Omental fat pad (tissue), 4 donors: ENCODE results near the gene MRPL21. TPM values are rescaled to one million over a fixed set of nuclear protein-coding genes. Genes with fewer than 3 reads are reported as not detected.
"Not testable (repeated sequence)": the region's sequence is repeated elsewhere in the genome, so short reads cannot be mapped to it uniquely, and the experiment has no call there.

Experiments
- ATAC-seq: fragments of 150-250 bp; one replicate; pipeline ENCODE4 v1.9.1; 2016; ENCODE audit warnings: mild to moderate bottlenecking, moderate library complexity; ENCODE audit not compliant: low FRiP score
- DNase-seq: peaks from one replicate; pipeline ENCODE4 v3.0.0-alpha.2; 2019; ENCODE audit warnings: low spot score
- total RNA-seq, 4 donors: library from RNA; depleted of rRNA; stranded (reverse); fragments of >200 nt; gene quantifications; one replicate each; pipeline ENCODE4 v1.1.0, GENCODE V29; 2016
- TF ChIP-seq, protein P1 (sequence below), 3 donors: fragments of 450-650 bp; IDR thresholded peaks; one replicate each; pipeline ENCODE4 v1.5.1; 2016 to 2017; ENCODE audit warnings: antibody characterized with exemption in 3 of 3, mild to moderate bottlenecking in 3 of 3, moderate library complexity in 2 of 3

The MRPL21 gene
- total RNA-seq, 4 donors from 2014 or later, result 31.8 to 57.5 (median 39.1) TPM

DNA sequence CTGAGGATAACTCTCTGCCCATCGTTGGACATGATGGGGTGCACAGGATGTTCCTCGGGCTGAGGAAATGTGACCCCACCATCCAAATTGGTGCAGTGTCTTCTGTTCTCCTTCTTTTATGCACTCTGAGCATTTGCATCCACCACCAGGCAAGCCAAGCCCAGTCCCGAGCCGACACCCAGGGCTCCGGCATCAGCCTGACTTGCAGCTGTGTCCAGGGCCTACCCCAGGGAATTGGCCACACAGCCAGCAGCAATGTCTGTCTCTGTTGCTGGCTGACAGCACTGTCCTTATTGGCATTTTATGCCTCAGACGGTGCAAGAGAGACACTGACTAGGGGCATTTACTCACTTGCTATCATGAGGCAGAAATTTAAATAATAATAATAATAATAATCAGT, 36.6 kb downstream of the MRPL21 start:
- no peak for DNase-seq
- ATAC-seq, result no peak
- TF ChIP-seq, protein P1, sequence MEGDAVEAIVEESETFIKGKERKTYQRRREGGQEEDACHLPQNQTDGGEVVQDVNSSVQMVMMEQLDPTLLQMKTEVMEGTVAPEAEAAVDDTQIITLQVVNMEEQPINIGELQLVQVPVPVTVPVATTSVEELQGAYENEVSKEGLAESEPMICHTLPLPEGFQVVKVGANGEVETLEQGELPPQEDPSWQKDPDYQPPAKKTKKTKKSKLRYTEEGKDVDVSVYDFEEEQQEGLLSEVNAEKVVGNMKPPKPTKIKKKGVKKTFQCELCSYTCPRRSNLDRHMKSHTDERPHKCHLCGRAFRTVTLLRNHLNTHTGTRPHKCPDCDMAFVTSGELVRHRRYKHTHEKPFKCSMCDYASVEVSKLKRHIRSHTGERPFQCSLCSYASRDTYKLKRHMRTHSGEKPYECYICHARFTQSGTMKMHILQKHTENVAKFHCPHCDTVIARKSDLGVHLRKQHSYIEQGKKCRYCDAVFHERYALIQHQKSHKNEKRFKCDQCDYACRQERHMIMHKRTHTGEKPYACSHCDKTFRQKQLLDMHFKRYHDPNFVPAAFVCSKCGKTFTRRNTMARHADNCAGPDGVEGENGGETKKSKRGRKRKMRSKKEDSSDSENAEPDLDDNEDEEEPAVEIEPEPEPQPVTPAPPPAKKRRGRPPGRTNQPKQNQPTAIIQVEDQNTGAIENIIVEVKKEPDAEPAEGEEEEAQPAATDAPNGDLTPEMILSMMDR (IDR thresholded peaks at IDR 0.05), result no peak

DNA sequence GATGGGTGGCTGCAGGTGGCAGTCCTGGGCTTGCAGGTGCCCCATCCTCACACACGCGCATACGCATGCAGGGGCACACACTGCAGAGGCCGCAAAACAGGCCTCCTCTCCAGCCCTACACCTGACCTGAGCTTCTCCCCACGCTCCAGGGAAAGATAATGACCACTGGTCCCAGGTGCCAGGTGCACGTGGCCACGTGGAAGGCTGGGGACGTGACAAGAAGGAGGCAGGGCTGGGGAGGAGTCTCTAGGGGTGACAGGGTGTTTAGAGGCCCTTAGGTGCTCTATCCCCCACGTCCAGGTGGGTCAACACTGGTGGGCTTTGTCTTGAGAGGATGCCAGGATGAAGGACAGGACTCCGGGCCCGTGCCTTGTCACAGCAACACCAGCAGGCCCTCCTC, 38.4 kb downstream of the MRPL21 start:
- ATAC-seq, result no peak
- TF ChIP-seq, protein P1 (IDR thresholded peaks at IDR 0.05), result no peak
- DNase-seq, result no peak

DNA sequence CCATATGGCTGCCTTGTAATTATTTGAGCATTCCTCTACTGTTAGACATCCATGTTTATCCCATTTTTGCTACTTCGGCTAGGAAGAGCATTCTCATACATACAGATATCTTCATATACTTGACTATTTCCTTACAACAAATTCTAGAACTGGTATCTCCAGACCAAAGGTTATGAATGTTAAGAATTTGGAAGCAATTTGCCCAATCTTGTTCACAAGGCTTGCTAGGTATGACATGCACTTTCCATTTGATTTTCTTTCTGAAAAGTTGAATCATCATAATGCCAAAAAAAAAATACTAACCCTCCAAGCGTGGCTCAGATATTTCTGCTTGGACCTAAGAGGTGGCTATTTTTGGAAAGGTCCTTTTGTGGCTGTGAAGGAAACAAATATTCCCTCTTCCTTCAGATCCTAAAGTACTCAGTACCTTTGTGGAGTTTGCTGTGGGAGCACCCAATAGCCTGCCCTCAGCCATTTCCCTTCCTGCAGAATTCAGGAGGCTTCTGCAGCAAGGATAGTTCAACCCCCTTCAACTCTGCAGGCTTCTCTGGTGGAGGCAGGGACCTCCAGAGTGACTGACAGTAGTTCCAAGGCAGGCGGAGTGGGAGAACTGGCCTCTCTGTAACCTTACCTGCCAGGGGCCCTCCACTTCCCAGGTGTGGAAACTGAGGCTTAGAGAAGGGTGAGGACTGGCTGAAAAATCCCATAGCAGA, 39.9 kb downstream of the MRPL21 start:
- DNase-seq, result no peak

DNA sequence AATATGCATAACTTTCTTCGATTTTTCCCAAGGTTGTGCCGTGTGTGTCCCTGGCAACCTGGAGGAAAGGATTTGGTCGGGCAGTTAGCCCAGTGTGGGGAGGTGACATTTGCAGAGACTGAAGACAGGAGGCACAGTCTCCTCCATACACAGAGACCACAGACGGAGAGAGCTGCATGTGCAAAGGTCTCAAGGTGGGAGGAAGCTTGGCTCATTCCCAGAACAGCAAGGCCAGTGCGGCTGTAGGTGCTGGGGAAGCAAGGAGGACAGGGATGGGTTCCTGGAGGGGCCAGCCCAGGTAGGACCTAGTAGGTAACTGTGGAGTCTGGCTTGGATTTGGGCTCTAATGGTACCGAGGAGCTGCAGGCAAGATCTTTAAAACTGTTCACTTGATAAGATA, 41.2 kb downstream of the MRPL21 start:
- DNase-seq, result no peak
- ATAC-seq, result no peak
- TF ChIP-seq, protein P1 (IDR thresholded peaks at IDR 0.05), result no peak

More for the DNA sequence above, 39.9 kb downstream of the MRPL21 start:
- no peak for ATAC-seq
- TF ChIP-seq, protein P1 (IDR thresholded peaks at IDR 0.05), result no peak

DNA sequence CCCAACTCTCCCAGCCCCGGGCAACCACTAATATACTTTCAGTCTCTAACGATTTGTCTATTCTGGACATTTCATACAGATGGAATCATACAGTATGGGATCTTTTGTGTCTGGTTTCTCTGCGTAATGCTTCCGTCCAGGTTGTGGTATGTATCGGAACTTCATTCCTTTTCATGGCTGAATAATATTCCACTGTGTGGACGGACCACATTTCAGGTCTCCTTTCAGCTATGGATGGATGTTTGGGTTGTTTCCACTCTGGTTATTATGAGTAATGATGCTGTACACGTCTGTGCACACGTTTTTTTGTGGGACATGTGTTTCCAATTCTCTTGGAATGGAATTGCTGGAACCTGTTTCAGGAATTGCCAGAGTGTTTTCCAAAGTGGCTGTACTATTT, 44.5 kb downstream of the MRPL21 start:
- DNase-seq (no peak), ATAC-seq (no peak)
- TF ChIP-seq, protein P1 (IDR thresholded peaks at IDR 0.05), result no peak

DNA sequence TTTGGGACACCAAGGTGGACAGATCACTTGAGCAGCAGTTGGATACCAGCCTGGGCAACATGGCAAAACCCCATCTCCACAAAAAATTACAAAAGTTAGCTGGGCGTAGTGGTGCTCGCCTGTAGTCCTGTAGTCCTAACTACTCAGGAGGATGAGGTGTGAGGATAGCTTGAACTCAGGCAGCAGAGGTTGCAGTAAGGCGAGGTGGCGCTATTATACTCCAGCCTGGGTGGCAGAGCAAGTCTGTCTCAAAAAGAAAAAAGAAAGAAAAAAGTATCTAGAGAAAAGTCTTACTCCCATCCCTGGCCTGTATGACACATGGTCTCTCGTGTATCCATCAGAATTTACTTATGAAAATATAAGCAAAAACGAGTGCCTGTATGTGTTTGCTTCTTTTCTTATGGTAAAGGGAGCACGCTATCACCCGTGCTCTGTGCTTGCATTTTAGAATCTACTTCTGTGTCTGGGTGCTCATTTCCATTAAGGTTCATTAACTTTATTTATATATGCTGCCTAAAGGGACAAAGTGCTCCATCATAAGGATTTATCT, 46.5 kb downstream of the MRPL21 start:
- DNase-seq (no peak), ATAC-seq (no peak)
- TF ChIP-seq, protein P1 (IDR thresholded peaks at IDR 0.05), result no peak

DNA sequence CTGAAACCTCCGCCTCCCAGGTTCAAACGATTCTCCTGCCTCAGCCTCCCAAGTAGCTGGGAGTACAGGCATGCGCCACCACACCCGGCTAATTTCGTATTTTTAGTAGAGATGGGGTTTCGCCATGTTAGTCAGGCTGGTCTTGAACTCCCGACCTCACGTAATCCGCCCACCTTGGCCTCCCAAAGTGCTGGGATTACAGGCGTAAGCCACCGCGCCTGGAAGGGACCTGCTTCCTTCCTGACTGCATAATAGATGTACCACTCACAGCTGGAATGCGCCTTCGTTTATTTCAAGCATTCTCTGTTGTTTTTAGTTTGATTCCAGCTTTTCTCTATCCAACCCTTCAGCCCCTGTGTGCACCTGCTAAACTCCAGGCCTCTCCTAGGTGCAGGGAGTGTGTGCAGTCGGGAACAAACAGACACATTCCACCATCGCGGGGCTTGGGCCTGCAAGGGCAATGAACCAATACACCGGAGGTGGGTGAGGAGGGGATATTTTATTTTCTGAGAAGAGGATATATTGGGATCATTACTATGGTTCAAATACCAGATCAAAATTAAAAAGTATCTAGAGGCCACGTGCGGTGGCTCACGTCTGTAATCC, 47.1 kb downstream of the MRPL21 start:
- not testable (repeated sequence) for DNase-seq, ATAC-seq
